ENCODE measurements around the gene B4GALT1. TPM values are rescaled to one million over a fixed set of nuclear protein-coding genes. Genes with fewer than 3 reads are reported as not detected.
A peak's percentile ranks its signal among the peaks of the same experiment; 100 is the strongest.

B4GALT1 gene
- polyA plus RNA-seq, 1 donor (not counting 4 experiments of a cell fraction or from before 2014, with no cell fraction given): 55.1 TPM

- TF ChIP-seq CTCF (optimal IDR thresholded peaks at IDR 0.05 in 1 of 3, IDR thresholded peaks at IDR 0.05 in 1 of 3, conservative IDR thresholded peaks at IDR 0.05 in 1 of 3; ENCODE audit: extremely low read depth in 1 of 3, insufficient read depth in 2 of 3, low read length in 3 of 3): no peak
- no peak for TF ChIP-seq EZH2 (IDR thresholded peaks at IDR 0.05; ENCODE audit: low read length)
- Histone ChIP-seq H3K9me3 (ENCODE audit: control insufficient read depth, low read depth, low read length) (no peaks in the 10 kb centered on the region), H3K9me1 (ENCODE audit: control insufficient read depth, extremely low read depth, insufficient read depth, low read length) (peaks cover 5% of the 10 kb centered on the region), H3K27ac (ENCODE audit: control insufficient read depth, insufficient read depth, low read length) (peak overlapping the region; percentile 19), H3K9ac (ENCODE audit: control insufficient read depth, extremely low read depth, insufficient read depth, low read length) (no peak overlapping the region), H3K4me3 (ENCODE audit: control insufficient read depth in 2 of 3, extremely low read depth in 1 of 3, insufficient read depth in 2 of 3, low read depth in 1 of 3, low read length in 3 of 3) (no peak overlapping the region), H3K36me3 (ENCODE audit: control insufficient read depth in 2 of 2, extremely low read depth in 1 of 2, insufficient read depth in 2 of 2, low read length in 2 of 2) (peaks cover 19 to 31% of the 10 kb centered on the region in 2 experiments), H3K27me3 (ENCODE audit: control insufficient read depth, extremely low read depth, insufficient read depth, low read length) (no peaks in the 10 kb centered on the region), H4K20me1 (ENCODE audit: control insufficient read depth, extremely low read depth, insufficient read depth, low read length) (no peaks in the 10 kb centered on the region), H3K4me2 (ENCODE audit: control insufficient read depth, extremely low read depth, insufficient read depth, low read depth, low read length) (peak overlapping the region; percentile 23), H2AFZ (ENCODE audit: control insufficient read depth, low read length) (no peak overlapping the region), H3K4me1 (ENCODE audit: control insufficient read depth, extremely low read depth, insufficient read depth, low read length) (peaks cover 33% of the 10 kb centered on the region), H3K79me2 (ENCODE audit: control insufficient read depth, insufficient read depth, low read length) (peaks cover 53% of the 10 kb centered on the region)
- peak; percentile 91 for FAIRE-seq
- DNase-seq (ENCODE audit: low read depth, low spot score): no peak
- dilution Hi-C loops (cut with MboI; ENCODE audit: extremely low pct_ligation_motif_present, low sequenced_read_pairs): no loop called here
Measured at GRCh38 chr9:33125871-33126823, 41.0 kb downstream of the B4GALT1 start.

GRCh38 chr9:33125461-33125860, 41.7 kb downstream of the B4GALT1 start:
- Histone ChIP-seq H4K20me1 (ENCODE audit: control insufficient read depth, extremely low read depth, insufficient read depth, low read length) (no peaks in the 10 kb centered on the region), H3K27ac (ENCODE audit: control insufficient read depth, insufficient read depth, low read length) (peak overlapping the region; percentile 19), H3K27me3 (ENCODE audit: control insufficient read depth, extremely low read depth, insufficient read depth, low read length) (no peaks in the 10 kb centered on the region), H3K9ac (ENCODE audit: control insufficient read depth, extremely low read depth, insufficient read depth, low read length) (no peak overlapping the region), H3K9me3 (ENCODE audit: control insufficient read depth, low read depth, low read length) (no peaks in the 10 kb centered on the region), H3K4me1 (ENCODE audit: control insufficient read depth, extremely low read depth, insufficient read depth, low read length) (peaks cover 26% of the 10 kb centered on the region), H2AFZ (ENCODE audit: control insufficient read depth, low read length) (no peak overlapping the region), H3K4me3 (ENCODE audit: control insufficient read depth in 2 of 3, extremely low read depth in 1 of 3, insufficient read depth in 2 of 3, low read depth in 1 of 3, low read length in 3 of 3) (no peak overlapping the region), H3K9me1 (ENCODE audit: control insufficient read depth, extremely low read depth, insufficient read depth, low read length) (peaks cover 3% of the 10 kb centered on the region), H3K79me2 (ENCODE audit: control insufficient read depth, insufficient read depth, low read length) (peaks cover 54% of the 10 kb centered on the region), H3K4me2 (ENCODE audit: control insufficient read depth, extremely low read depth, insufficient read depth, low read depth, low read length) (peak overlapping the region; percentile 23), H3K36me3 (ENCODE audit: control insufficient read depth in 2 of 2, extremely low read depth in 1 of 2, insufficient read depth in 2 of 2, low read length in 2 of 2) (peaks cover 17 to 28% of the 10 kb centered on the region in 2 experiments)
- no peak for DNase-seq (ENCODE audit: low read depth, low spot score)
- no peak for FAIRE-seq
- TF ChIP-seq CTCF (optimal IDR thresholded peaks at IDR 0.05 in 1 of 3, IDR thresholded peaks at IDR 0.05 in 1 of 3, conservative IDR thresholded peaks at IDR 0.05 in 1 of 3; ENCODE audit: extremely low read depth in 1 of 3, insufficient read depth in 2 of 3, low read length in 3 of 3) (no peak), EZH2 (IDR thresholded peaks at IDR 0.05; ENCODE audit: low read length) (no peak)
- dilution Hi-C loops (cut with MboI; ENCODE audit: extremely low pct_ligation_motif_present, low sequenced_read_pairs): no loop called here

Measured in keratinocyte (primary cell).